Thyroid gland (tissue), 4 donors: ENCODE measurements around the gene ERCC4. TPM values are rescaled to one million over a fixed set of nuclear protein-coding genes. Genes with fewer than 3 reads are reported as not detected.

Source experiments
- DNase-seq, 2 donors: peaks; one replicate each; pipeline ENCODE4 v3.0.0-alpha.2; 2019
- H3K27ac ChIP-seq, 3 donors: fragments of 200-600 bp; sonication (generic); 1 replicate in 2 of 3; 2 replicates in 1 of 3; pipeline ENCODE4 v1.5.1; 2016 to 2019; ENCODE audit warnings: mild to moderate bottlenecking in 1 of 3, moderate library complexity in 1 of 3
- H3K27me3 ChIP-seq: fragments of 200-600 bp; sonication (generic); one replicate; pipeline ENCODE4 v1.5.1; 2019
- H3K36me3 ChIP-seq, 2 donors: fragments of 200-600 bp; sonication (generic); one replicate each; pipeline ENCODE4 v1.5.1; 2016 to 2019
- H3K4me1 ChIP-seq, 2 donors: fragments of 200-600 bp; sonication (generic); one replicate each; pipeline ENCODE4 v1.5.1; 2017 to 2019
- H3K4me3 ChIP-seq, 3 donors: fragments of 200-600 bp; sonication (generic); replicated peaks in 1 of 3; 1 replicate in 2 of 3; 2 replicates in 1 of 3; pipeline ENCODE4 v1.5.1; 2016; ENCODE audit warnings: mild to moderate bottlenecking in 1 of 3
- H3K9me3 ChIP-seq: fragments of 200-600 bp; sonication (generic); one replicate; pipeline ENCODE4 v1.5.1; 2017
- CTCF ChIP-seq, 6 experiments: fragments of 200-600 bp in 3 of 6; fragments of 450-650 bp in 3 of 6; sonication (generic) in 3 of 6; IDR thresholded peaks; one replicate each; pipeline ENCODE4 v1.5.1; 2016 to 2019; ENCODE audit warnings: antibody characterized with exemption in 6 of 6, mild to moderate bottlenecking in 2 of 6, inconsistent platforms in 1 of 6, moderate library complexity in 1 of 6
- POLR2A ChIP-seq, 2 donors: fragments of 450-650 bp; IDR thresholded peaks; one replicate each; pipeline ENCODE4 v1.6.1; 2017; ENCODE audit warnings: antibody characterized with exemption in 2 of 2, mild to moderate bottlenecking in 2 of 2, moderate library complexity in 1 of 2
- WGBS, 2 donors: methylation state at CpG; one replicate each; pipeline ENCODE4 v1.1.5; 2017; 5-methylcytosine and 5-hydroxymethylcytosine counted together
- intact Hi-C: fragments of 100-400 bp; cut with DNase I; formaldehyde crosslinking; loops from one replicate; pipeline ENCODE4 v1.15.1; 2023
- total RNA-seq, 4 donors: library from RNA; depleted of rRNA; stranded (reverse); fragments of >200 nt; gene quantifications; one replicate each; pipeline ENCODE4 v1.2.3, GENCODE V29; 2016

Gene ERCC4
- total RNA-seq, 4 donors from 2014 or later: 7.5 to 13.2 (median 11.9) TPM

- intact Hi-C loops: no loop called here
- DNase-seq: no peak
- Histone ChIP-seq H3K4me3 (no peak overlapping the region), H3K4me1 (peaks cover 0 to 5% of the 10 kb centered on the region in 2 donors), H3K9me3 (no peaks in the 10 kb centered on the region), H3K27ac (no peak overlapping the region), H3K27me3 (no peaks in the 10 kb centered on the region), H3K36me3 (peaks cover 3 to 8% of the 10 kb centered on the region in 2 donors)
- no peak for TF ChIP-seq POLR2A (IDR thresholded peaks at IDR 0.05)
- TF ChIP-seq CTCF (IDR thresholded peaks at IDR 0.05): no peak
- 76 to 81% methylated on average over 3 of the region's 3 CpGs for WGBS, 2 donors
Measured at GRCh38 chr16:13940397-13940933, 20.5 kb downstream of the ERCC4 start.

- 89 to 94% methylated on average over 4 of the region's 4 CpGs for WGBS, 2 donors
- intact Hi-C loops: no loop called here
- no peak for TF ChIP-seq CTCF (IDR thresholded peaks at IDR 0.05)
- TF ChIP-seq POLR2A (IDR thresholded peaks at IDR 0.05): no peak
- no peaks in the 10 kb centered on the region for H3K27me3 ChIP-seq
- no peak for DNase-seq
- peaks cover 6 to 14% of the 10 kb centered on the region in 2 donors for H3K36me3 ChIP-seq
- no peak overlapping the region for H3K27ac ChIP-seq
- no peak overlapping the region for H3K4me3 ChIP-seq
- no peaks in the 10 kb centered on the region for H3K4me1 ChIP-seq
- H3K9me3 ChIP-seq: no peaks in the 10 kb centered on the region
Measured at GRCh38 chr16:13944816-13945215, 24.9 kb downstream of the ERCC4 start.

- TF ChIP-seq CTCF (IDR thresholded peaks at IDR 0.05) (no peak), POLR2A (IDR thresholded peaks at IDR 0.05) (no peak)
- Histone ChIP-seq H3K9me3 (no peaks in the 10 kb centered on the region), H3K4me1 (no peaks in the 10 kb centered on the region), H3K27me3 (no peaks in the 10 kb centered on the region), H3K4me3 (no peak overlapping the region), H3K36me3 (peaks cover 6 to 14% of the 10 kb centered on the region in 2 donors), H3K27ac (no peak overlapping the region)
- DNase-seq: no peak
- intact Hi-C loops: no loop called here
- WGBS, 2 donors: 87 to 89% methylated on average over 9 of the region's 9 CpGs
Measured at GRCh38 chr16:13945744-13946485, 26.0 kb downstream of the ERCC4 start.

- intact Hi-C loops: no loop called here
- 94 to 96% methylated on average over 9 of the region's 9 CpGs for WGBS, 2 donors
- no peak for TF ChIP-seq CTCF (IDR thresholded peaks at IDR 0.05)
- TF ChIP-seq POLR2A (IDR thresholded peaks at IDR 0.05): no peak
- Histone ChIP-seq H3K27me3 (no peaks in the 10 kb centered on the region), H3K4me1 (no peaks in the 10 kb centered on the region), H3K36me3 (peaks cover 6 to 14% of the 10 kb centered on the region in 2 donors), H3K4me3 (no peak overlapping the region), H3K9me3 (no peaks in the 10 kb centered on the region), H3K27ac (no peak overlapping the region)
- DNase-seq: no peak
Measured at GRCh38 chr16:13948086-13948485, 28.1 kb downstream of the ERCC4 start.

GRCh38 chr16:13950821-13951547 is 31.0 kb downstream of the ERCC4 start:
- TF ChIP-seq POLR2A (IDR thresholded peaks at IDR 0.05) (no peak), CTCF (IDR thresholded peaks at IDR 0.05) (no peak)
- no peaks in the 10 kb centered on the region for H3K9me3 ChIP-seq
- H3K36me3 ChIP-seq: peaks cover 6 to 10% of the 10 kb centered on the region in 2 donors
- WGBS, 2 donors: 71 to 77% methylated on average over 5 of the region's 5 CpGs
- DNase-seq: no peak
- intact Hi-C loops: no loop called here
- H3K27ac ChIP-seq: no peak overlapping the region
- H3K4me3 ChIP-seq: no peak overlapping the region
- H3K27me3 ChIP-seq: no peaks in the 10 kb centered on the region
- no peaks in the 10 kb centered on the region for H3K4me1 ChIP-seq
